Natural killer cell treated with Interleukin-12 subunit alpha and Interleukin-12 subunit beta and Interleukin-15 and Interleukin-18, amount 100 ng/mL, for 72 hours (primary cell): ENCODE measurements around the gene WDR4. TPM values are rescaled to one million over a fixed set of nuclear protein-coding genes. Genes with fewer than 3 reads are reported as not detected.

Experiments used
- ATAC-seq, 2 donors: fragments of 150-1000 bp; cut with Tn5 transposase in 1 of 2; sonication (Bioruptor Pico), chemical (Tn5 transposase) in 1 of 2; 2 replicates each; pipeline ENCODE4 v1.10.0; 2021
- DNase-seq: peaks from one replicate; pipeline ENCODE4 v3.0.0; 2022; ENCODE audit warnings: low spot score
- H3K27ac Mint-ChIP-seq, 2 donors: 1 replicate in 1 of 2; 2 replicates in 1 of 2; pipeline ENCODE4 v1.8.0; 2022; ENCODE audit warnings: mixed read lengths in 2 of 2, mild to moderate bottlenecking in 1 of 2, moderate library complexity in 1 of 2
- H3K27me3 Mint-ChIP-seq, 2 donors: 1 replicate in 1 of 2; 2 replicates in 1 of 2; pipeline ENCODE4 v1.8.0; 2022; ENCODE audit warnings: mixed read lengths in 2 of 2
- H3K36me3 Mint-ChIP-seq: one replicate; pipeline ENCODE4 v1.8.0; 2022; ENCODE audit warnings: mixed read lengths
- H3K4me1 Mint-ChIP-seq, 2 donors: 1 replicate in 1 of 2; 2 replicates in 1 of 2; pipeline ENCODE4 v1.8.0; 2022; ENCODE audit warnings: low read depth in 2 of 2, mixed read lengths in 2 of 2, mild to moderate bottlenecking in 1 of 2
- H3K4me3 Mint-ChIP-seq: one replicate; pipeline ENCODE4 v1.8.0; 2022; ENCODE audit warnings: mixed read lengths
- H3K9me3 Mint-ChIP-seq: 2 replicates; pipeline ENCODE4 v1.8.0; 2022; ENCODE audit warnings: mixed read lengths
- total RNA-seq, 2 donors: library from RNA; stranded (reverse); gene quantifications; one replicate each; pipeline ENCODE4 v1.2.3, GENCODE V29; 2022

The WDR4 gene
- total RNA-seq, 2 donors from 2014 or later, result 28.5 to 112 TPM

DNA sequence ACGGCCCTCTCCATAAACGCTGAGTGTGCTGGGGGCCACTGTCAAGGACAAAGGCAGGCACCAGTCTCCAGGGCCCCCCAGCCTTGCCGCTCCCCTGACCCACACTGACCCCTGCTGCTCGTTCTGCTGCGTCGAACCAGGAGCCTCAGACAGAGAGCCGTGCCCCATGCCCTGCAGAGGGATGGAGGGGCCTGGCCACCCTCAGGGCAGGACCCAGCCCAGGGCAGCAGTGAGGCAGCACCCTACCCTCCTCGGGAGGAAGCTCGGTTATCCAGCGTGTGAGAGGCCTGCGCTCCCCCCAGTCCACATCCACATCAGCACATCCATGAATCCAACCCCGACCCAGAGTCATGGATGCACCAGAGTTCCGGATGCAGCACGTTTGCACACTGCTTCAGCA lies 15.1 kb downstream of the WDR4 start:
- no peaks in the 10 kb centered on the region for H3K9me3 Mint-ChIP-seq

GRCh38 chr21:42863504-42863870 lies 15.9 kb downstream of the WDR4 start:
- no peak for DNase-seq
- peaks cover 7% of the 10 kb centered on the region for H3K36me3 Mint-ChIP-seq
- H3K4me3 Mint-ChIP-seq, result no peak overlapping the region

More for the DNA sequence above, 15.1 kb downstream of the WDR4 start:
- ATAC-seq, result peak in 1 of 2 donors; percentile 25
- Mint-ChIP-seq H3K27me3 (no peaks in the 10 kb centered on the region), H3K27ac (no peak overlapping the region), H3K36me3 (peaks cover 3% of the 10 kb centered on the region), H3K4me3 (no peak overlapping the region), H3K4me1 (peaks cover 0 to 18% of the 10 kb centered on the region in 2 donors)
- no peak for DNase-seq

DNA sequence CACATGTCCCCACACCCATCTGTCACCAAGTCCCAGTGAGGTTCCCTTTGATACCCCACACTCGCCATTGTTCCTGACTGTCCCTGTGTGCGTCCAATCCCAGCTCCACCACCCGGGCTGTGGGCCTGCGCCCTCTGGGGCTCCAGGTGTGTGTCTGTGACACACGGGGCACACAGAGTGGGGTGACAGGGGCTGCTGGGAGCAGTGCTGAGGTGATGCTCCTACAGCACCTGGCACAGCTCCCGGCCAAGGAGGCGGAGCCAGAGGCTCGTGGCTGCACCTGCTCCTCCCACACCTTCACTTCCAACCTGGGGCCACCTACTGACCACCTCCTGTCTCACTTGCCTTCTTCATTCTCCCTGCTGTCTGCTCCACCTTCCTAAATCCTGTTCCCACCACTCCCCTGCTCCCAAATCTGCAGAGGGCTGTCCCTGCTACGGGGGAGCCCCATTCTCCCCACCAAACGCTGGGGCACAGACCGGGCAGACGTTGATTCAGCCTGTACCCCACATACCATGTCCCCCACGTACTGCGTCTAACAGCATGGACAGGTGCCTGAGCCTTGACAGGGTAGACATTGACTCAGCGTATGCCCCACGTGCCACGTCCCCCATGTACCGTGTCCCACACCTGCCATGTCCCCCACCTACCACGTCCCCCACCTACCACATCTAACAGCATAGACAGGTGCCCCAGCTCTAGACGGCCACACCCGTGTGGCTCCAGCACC lies 16.4 kb downstream of the WDR4 start:
- Mint-ChIP-seq H3K27me3 (no peaks in the 10 kb centered on the region), H3K4me3 (no peak overlapping the region)
- ATAC-seq, result no peak

More at GRCh38 chr21:42863504-42863870, 15.9 kb downstream of the WDR4 start:
- no peaks in the 10 kb centered on the region for H3K27me3 Mint-ChIP-seq
- H3K9me3 Mint-ChIP-seq, result no peaks in the 10 kb centered on the region
- H3K27ac Mint-ChIP-seq, result peak overlapping the region in 1 of 2 donors; percentile 48
- peaks cover 0 to 20% of the 10 kb centered on the region in 2 donors for H3K4me1 Mint-ChIP-seq
- no peak for ATAC-seq

GRCh38 chr21:42861848-42862400 lies 17.4 kb downstream of the WDR4 start:
- no peak overlapping the region for H3K4me3 Mint-ChIP-seq
- H3K4me1 Mint-ChIP-seq, result peaks cover 0 to 19% of the 10 kb centered on the region in 2 donors
- ATAC-seq, result no peak
- H3K27me3 Mint-ChIP-seq, result no peaks in the 10 kb centered on the region
- H3K36me3 Mint-ChIP-seq, result peaks cover 9% of the 10 kb centered on the region
- H3K27ac Mint-ChIP-seq, result no peak overlapping the region
- DNase-seq, result no peak
- no peaks in the 10 kb centered on the region for H3K9me3 Mint-ChIP-seq

More for the DNA sequence above, 16.4 kb downstream of the WDR4 start:
- Mint-ChIP-seq H3K36me3 (peaks cover 8% of the 10 kb centered on the region), H3K27ac (peak overlapping the region in 1 of 2 donors; percentile 48), H3K9me3 (no peaks in the 10 kb centered on the region), H3K4me1 (peaks cover 0 to 19% of the 10 kb centered on the region in 2 donors)
- no peak for DNase-seq

DNA sequence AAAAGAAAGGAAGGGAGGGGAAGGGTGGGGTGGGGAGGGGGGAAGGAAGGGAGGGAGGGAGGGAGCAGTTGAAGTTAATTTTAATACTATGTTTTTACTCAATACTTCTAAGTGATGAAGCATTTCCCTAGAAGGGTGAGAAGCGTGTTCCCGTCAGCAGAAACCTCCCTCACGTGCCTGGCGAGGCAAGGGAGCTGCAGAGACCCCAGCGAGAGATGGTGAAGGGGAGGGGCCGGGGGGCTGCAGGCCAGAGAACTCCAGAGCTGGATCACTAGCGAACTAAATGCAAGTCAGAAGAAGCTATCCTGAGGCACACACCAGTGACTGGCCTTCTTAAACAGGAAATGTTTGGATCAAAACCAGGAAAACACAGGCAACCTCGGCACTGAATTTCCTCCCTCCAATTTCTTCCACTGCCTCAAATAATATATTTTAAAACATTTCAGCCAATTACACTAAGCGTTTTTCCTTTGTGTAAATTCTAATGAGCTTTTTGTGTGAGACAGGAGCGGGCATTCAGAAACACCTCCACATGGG lies 18.0 kb downstream of the WDR4 start:
- ATAC-seq (no peak), DNase-seq (no peak)
- Mint-ChIP-seq H3K27ac (no peak overlapping the region), H3K36me3 (peaks cover 15% of the 10 kb centered on the region), H3K27me3 (no peaks in the 10 kb centered on the region), H3K4me1 (peaks cover 0 to 19% of the 10 kb centered on the region in 2 donors), H3K4me3 (no peak overlapping the region), H3K9me3 (no peaks in the 10 kb centered on the region)

GRCh38 chr21:42860345-42860744 lies 19.0 kb downstream of the WDR4 start:
- peaks cover 15% of the 10 kb centered on the region for H3K36me3 Mint-ChIP-seq
- DNase-seq, result no peak
- peak in 1 of 2 donors; percentile 22 for ATAC-seq
- no peaks in the 10 kb centered on the region for H3K9me3 Mint-ChIP-seq
- peaks cover 0 to 15% of the 10 kb centered on the region in 2 donors for H3K4me1 Mint-ChIP-seq
- H3K27ac Mint-ChIP-seq, result no peak overlapping the region
- no peaks in the 10 kb centered on the region for H3K27me3 Mint-ChIP-seq
- H3K4me3 Mint-ChIP-seq, result no peak overlapping the region

DNA sequence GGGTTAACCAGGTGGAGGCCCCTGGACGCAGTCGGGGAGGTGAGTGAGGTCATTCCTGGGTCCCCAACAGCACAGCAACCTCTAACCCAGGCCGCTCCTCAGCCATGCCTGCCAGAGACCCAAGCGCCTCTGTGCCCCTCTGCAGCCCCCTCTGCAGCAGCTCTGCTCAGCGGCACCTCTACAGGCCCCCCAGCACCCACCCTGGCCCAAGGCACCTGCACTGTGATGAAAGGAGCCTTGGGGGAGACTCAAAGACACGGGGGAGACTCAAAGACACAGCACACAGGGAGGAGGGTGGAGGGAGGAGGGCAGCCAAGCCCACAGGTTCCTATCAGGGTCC lies 19.5 kb downstream of the WDR4 start:
- Mint-ChIP-seq H3K4me3 (no peak overlapping the region), H3K36me3 (peaks cover 15% of the 10 kb centered on the region), H3K27me3 (no peaks in the 10 kb centered on the region), H3K9me3 (no peaks in the 10 kb centered on the region), H3K4me1 (peaks cover 0 to 12% of the 10 kb centered on the region in 2 donors), H3K27ac (no peak overlapping the region)
- ATAC-seq, result no peak
- no peak for DNase-seq

GRCh38 chr21:42858957-42859890 lies 20.1 kb downstream of the WDR4 start:
- Mint-ChIP-seq H3K9me3 (no peaks in the 10 kb centered on the region), H3K36me3 (peaks cover 15% of the 10 kb centered on the region), H3K27me3 (no peaks in the 10 kb centered on the region), H3K4me1 (peaks cover 0 to 8% of the 10 kb centered on the region in 2 donors), H3K27ac (no peak overlapping the region), H3K4me3 (no peak overlapping the region)
- ATAC-seq (no peak), DNase-seq (no peak)

DNA sequence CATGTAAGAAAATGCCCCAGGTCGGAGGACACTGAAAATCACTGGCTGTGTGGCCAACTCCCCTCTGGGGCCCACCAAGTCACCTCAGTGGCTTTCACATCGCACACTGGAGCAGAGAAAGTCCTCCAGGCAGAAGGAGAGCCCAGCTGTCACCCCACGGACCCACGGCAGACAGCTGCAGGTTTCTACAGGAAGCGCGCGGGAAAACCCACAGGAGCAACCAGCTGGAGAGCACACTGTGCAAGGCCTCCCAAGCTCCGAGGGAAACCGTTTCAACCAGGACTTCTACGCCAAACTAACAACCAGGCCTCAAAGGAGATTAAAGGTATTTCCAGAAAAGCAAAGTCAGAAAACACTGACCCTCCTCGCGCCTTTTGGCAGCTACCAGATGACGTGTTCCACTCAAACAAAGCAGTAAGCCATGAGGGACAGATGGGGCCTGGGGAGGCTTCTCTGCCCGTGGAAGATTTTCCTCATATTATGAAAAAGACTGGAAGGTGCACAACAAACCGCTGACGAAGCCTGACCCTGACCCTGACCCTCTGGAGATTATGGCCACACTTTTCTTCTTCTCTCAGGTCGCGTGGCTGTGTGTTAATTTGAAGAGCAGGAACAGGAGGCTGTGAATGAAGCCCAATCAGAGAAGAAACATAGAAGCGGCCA lies 21.0 kb downstream of the WDR4 start:
- no peak for ATAC-seq
- no peak overlapping the region for H3K4me3 Mint-ChIP-seq
- no peaks in the 10 kb centered on the region for H3K27me3 Mint-ChIP-seq
- no peaks in the 10 kb centered on the region for H3K9me3 Mint-ChIP-seq
- H3K4me1 Mint-ChIP-seq, result peaks cover 0 to 8% of the 10 kb centered on the region in 2 donors
- peaks cover 15% of the 10 kb centered on the region for H3K36me3 Mint-ChIP-seq
- no peak overlapping the region for H3K27ac Mint-ChIP-seq
- DNase-seq, result no peak

- H3K27ac Mint-ChIP-seq, result no peak overlapping the region
- H3K27me3 Mint-ChIP-seq, result no peaks in the 10 kb centered on the region
- no peak overlapping the region for H3K4me3 Mint-ChIP-seq
- ATAC-seq (peak in 1 of 2 donors; percentile 28), DNase-seq (no peak)
- H3K36me3 Mint-ChIP-seq, result peaks cover 15% of the 10 kb centered on the region
- H3K4me1 Mint-ChIP-seq, result peaks cover 0 to 3% of the 10 kb centered on the region in 2 donors
- H3K9me3 Mint-ChIP-seq, result no peaks in the 10 kb centered on the region
Measured at GRCh38 chr21:42857216-42857615, 22.1 kb downstream of the WDR4 start.

GRCh38 chr21:42855937-42856335 lies 23.4 kb downstream of the WDR4 start:
- peaks cover 15% of the 10 kb centered on the region for H3K36me3 Mint-ChIP-seq
- H3K27ac Mint-ChIP-seq, result no peak overlapping the region
- no peaks in the 10 kb centered on the region for H3K27me3 Mint-ChIP-seq
- ATAC-seq (no peak), DNase-seq (no peak)
- H3K4me3 Mint-ChIP-seq, result no peak overlapping the region
- peaks cover 0 to 5% of the 10 kb centered on the region in 2 donors for H3K4me1 Mint-ChIP-seq
- no peaks in the 10 kb centered on the region for H3K9me3 Mint-ChIP-seq

GRCh38 chr21:42855171-42855936 lies 24.0 kb downstream of the WDR4 start:
- Mint-ChIP-seq H3K27me3 (no peaks in the 10 kb centered on the region), H3K4me1 (peaks cover 0 to 7% of the 10 kb centered on the region in 2 donors), H3K27ac (no peak overlapping the region), H3K9me3 (no peaks in the 10 kb centered on the region), H3K4me3 (no peak overlapping the region), H3K36me3 (peaks cover 15% of the 10 kb centered on the region)
- DNase-seq (no peak), ATAC-seq (no peak)
